Measurements from ENCODE around the gene BLZF1. TPM values are rescaled to one million over a fixed set of nuclear protein-coding genes. Genes with fewer than 3 reads are reported as not detected.

Gene BLZF1
- total and polyA plus RNA-seq, 2 of the 8 experiments (the other 6 are each of a cell fraction or from before 2014, with no cell fraction given) = 1.8 to 10.3 TPM

DNA sequence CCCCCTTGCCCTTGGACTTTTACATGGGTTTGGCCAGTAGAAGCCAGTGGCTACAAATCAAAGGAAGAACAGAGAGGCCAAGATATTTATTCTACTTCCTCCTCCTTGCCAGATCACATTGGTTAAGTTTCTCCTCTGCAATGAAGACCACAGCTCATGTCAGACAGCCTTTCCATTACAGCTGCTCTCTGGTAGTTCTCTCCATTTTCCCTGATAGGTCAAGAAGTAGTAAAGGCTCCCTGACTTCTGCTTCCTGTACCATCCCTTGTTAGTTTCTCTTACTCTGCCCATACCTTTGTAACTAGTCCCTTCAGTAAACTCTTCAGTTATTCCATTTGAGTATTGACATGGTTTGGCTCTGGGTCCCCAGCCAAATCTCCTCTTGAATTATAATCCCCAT, 28.2 kb upstream of the BLZF1 start:
- H3K14ac ChIP-seq (ENCODE audit: insufficient read length) = no peak overlapping the region
- H3K79me1 ChIP-seq (ENCODE audit: low read depth, low read length) = 0 out of 2 replicates have a peak, but pooled peaks cover 3% of the 10 kb centered on the region
- H4K20me1 ChIP-seq (replicated peaks in 1 of 2; ENCODE audit: control insufficient read depth in 1 of 2, insufficient read depth in 2 of 2, low read length in 2 of 2) = no peaks in the 10 kb centered on the region
- H3K56ac ChIP-seq (replicated peaks; ENCODE audit: insufficient read length, low read depth, low read length) = no peak overlapping the region
- no peak overlapping the region for H3K4me2 ChIP-seq (ENCODE audit: insufficient read depth in 1 of 2, low read depth in 2 of 2, low read length in 2 of 2)
- H3K36me3 ChIP-seq (ENCODE audit: control insufficient read depth in 2 of 4, insufficient read depth in 4 of 4, low read length in 3 of 4) = no peaks in the 10 kb centered on the region; a peak in 1 of 8 replicates
- H3K4ac ChIP-seq (replicated peaks; ENCODE audit: insufficient read length, low read depth, low read length) = no peak overlapping the region
- no peak overlapping the region for H2BK20ac ChIP-seq (ENCODE audit: low read length)
- no peak overlapping the region for H2BK120ac ChIP-seq (replicated peaks; ENCODE audit: low read depth, low read length)
- ChIA-PET POLR2A (ENCODE audit: partially characterized antibody) (no interaction called here), CTCF (ENCODE audit: partially characterized antibody) (interaction anchor here (1.1 to 2.0 kb wide), 2 partner anchors 9 to 702 kb away, joined by 3 to 6 read pairs; no protein-coding TSS in a partner anchor)
- no peak overlapping the region for H3K18ac ChIP-seq (ENCODE audit: extremely low read depth, low read length)
- no peak overlapping the region for H3K4me3 ChIP-seq (ENCODE audit: extremely low read depth in 1 of 4, insufficient read depth in 2 of 4, low read depth in 3 of 4, low read length in 4 of 4)
- H2BK5ac ChIP-seq (ENCODE audit: low read depth, low read length) = no peak overlapping the region
- no peak overlapping the region for H3K27ac ChIP-seq (ENCODE audit: low read depth, low read length)
- no peaks in the 10 kb centered on the region for H3K27me3 ChIP-seq (replicated peaks in 1 of 4; ENCODE audit: control insufficient read depth in 3 of 4, extremely low read depth in 1 of 4, insufficient read depth in 3 of 4, low read length in 3 of 4)
- peaks cover 0 to 2% (median 0%) of the 10 kb centered on the region in 4 experiments; a peak in 2 of 7 replicates for H3K4me1 ChIP-seq (replicated peaks in 1 of 4; ENCODE audit: control insufficient read depth in 3 of 4, insufficient read depth in 4 of 4, low read length in 3 of 4)
- H2AFZ ChIP-seq (ENCODE audit: low read length) = no peak overlapping the region
- H3K23me2 ChIP-seq (ENCODE audit: low read depth, low read length) = no peaks in the 10 kb centered on the region
- no peak overlapping the region for H2BK15ac ChIP-seq (ENCODE audit: low read length)
- H2BK12ac ChIP-seq (ENCODE audit: low read depth, low read length) = no peak overlapping the region; the same call in 1 of the 2 replicates
- no peak for DNase-seq (ENCODE audit: low read depth in 1 of 2, low spot score in 2 of 2)
- FAIRE-seq = no peak
- H3K23ac ChIP-seq (ENCODE audit: insufficient read length) = no peak overlapping the region
- peaks cover 6 to 13% of the 10 kb centered on the region in 2 experiments; a peak in 3 of 4 replicates for H3K9me3 ChIP-seq (ENCODE audit: insufficient read depth in 2 of 2, low read depth in 1 of 2, low read length in 1 of 2)
- no peak overlapping the region for H3K9ac ChIP-seq (replicated peaks in 1 of 4; ENCODE audit: extremely low read depth in 1 of 4, low read depth in 3 of 4, low read length in 3 of 4)
- no peak overlapping the region for H4K8ac ChIP-seq (ENCODE audit: extremely low read depth, insufficient read depth, low read length)
- H3K79me2 ChIP-seq (ENCODE audit: control insufficient read depth in 1 of 2, insufficient read depth in 2 of 2, low read length in 2 of 2) = no peaks in the 10 kb centered on the region
- H4K91ac ChIP-seq (replicated peaks; ENCODE audit: insufficient read length, low read length) = peak overlapping the region; percentile 38
- H4K5ac ChIP-seq (ENCODE audit: insufficient read length, low read depth, low read length) = no peak overlapping the region
- H2AK5ac ChIP-seq (ENCODE audit: low read depth, low read length) = no peak overlapping the region
- TF ChIP-seq BCL11A (IDR thresholded peaks at IDR 0.05; ENCODE audit: low read depth in 2 of 2, low read length in 2 of 2) (no peak), POU5F1 (IDR thresholded peaks at IDR 0.05; ENCODE audit: low read depth, low read length) (no peak), CBX8 (IDR thresholded peaks at IDR 0.05; ENCODE audit: borderline replicate concordance, low read depth, low read length) (no peak), SAP30 (IDR thresholded peaks at IDR 0.05; ENCODE audit: insufficient read depth, insufficient replicate concordance, low read length) (no peak), RFX5 (IDR thresholded peaks at IDR 0.05; ENCODE audit: borderline replicate concordance, low read depth, low read length) (no peak)
